Stimulated activated CD8-positive, alpha-beta memory T cell treated with anti-CD3 and anti-CD28 coated beads, Interleukin-7, amount 100 ng/mL, for 48 hours (primary cell): Measurements from ENCODE around the gene NRXN3.
"Not testable (repeated sequence)": the region's sequence is repeated elsewhere in the genome, so short reads cannot be mapped to it uniquely, and the experiment has no call there.

Source experiments
- DNase-seq, 2 donors: peaks; one replicate each; pipeline ENCODE4 v3.0.0-alpha.2; 2020; ENCODE audit warnings: low read depth in 1 of 2; ENCODE audit errors: extremely low read depth in 1 of 2

NRXN3 gene

DNA sequence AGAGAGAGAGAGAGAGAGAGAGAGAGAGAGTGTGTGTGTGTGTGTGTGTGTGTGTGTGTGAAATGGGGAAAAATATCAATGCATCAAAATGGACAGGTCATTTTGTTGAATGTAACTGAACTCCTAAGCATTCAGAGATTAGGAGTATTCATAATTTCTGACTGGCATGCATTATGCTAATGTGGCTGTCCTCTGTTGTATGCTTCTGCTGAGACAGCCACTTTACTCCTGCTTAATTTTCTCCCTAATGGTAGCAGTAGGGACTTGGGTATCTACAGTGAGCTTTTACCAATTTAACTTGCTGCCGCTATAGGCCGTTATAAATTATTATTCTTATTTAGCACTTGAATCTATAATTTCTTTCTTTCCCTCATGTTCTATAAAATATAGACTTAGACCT, 924.8 kb downstream of the NRXN3 start:
- DNase-seq = no peak

DNA sequence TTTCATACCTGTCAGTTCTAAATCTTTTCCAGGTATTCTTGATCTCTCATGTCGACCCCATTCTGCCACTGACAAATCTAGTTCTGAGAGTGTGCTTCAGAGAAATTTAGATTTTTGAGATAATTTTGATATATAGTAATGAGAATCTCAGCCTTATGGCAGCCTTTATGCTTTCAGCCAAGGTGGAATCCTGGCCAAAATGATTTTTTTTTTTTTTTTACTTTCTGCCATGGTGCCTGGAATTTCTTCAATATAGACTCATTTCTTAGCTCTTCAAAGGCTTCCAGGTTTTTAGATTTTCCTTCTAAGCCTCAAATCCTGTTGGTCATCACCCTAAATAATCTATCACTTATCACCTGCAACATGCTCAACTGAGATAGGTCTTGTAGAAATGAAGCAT, 926.6 kb downstream of the NRXN3 start:
- no peak for DNase-seq

DNA sequence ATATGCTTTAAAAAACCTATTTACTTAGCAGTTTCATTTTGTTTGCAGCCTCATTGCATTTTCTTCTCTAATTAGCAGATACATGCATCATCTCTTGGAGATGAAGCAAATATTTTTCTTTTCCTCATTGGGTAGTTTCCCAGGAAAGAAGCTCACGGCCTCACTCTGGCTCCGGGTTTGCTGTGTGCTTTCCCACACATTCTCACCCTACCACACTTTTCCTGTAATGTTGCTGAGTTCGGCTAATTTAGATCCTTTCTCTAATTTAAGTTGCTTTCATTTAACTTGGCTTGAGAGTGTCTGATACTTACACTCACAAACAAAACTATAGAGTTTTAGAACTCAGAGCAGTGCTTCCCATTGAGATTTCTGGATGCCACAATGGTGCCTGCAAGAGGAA, 928.2 kb downstream of the NRXN3 start:
- DNase-seq = no peak

DNA sequence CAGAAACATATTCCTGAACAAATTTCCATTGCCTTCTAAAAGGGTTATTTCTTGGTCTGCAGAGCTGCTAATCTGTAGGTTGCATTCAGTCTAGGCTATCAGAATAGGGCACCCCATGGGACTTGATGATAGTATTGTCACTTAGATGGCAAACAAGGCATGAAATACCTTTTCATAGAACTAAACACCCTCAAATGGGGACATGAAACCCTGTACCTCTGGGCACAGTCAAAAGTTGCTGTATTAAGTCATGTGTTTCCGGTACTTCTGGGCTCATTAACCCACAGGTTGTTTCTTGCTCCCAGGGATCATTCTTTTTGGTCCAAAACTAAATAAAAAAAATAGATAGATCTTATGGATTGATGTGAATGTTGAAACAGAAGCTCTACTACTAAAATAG, 930.4 kb downstream of the NRXN3 start:
- no peak for DNase-seq

DNA sequence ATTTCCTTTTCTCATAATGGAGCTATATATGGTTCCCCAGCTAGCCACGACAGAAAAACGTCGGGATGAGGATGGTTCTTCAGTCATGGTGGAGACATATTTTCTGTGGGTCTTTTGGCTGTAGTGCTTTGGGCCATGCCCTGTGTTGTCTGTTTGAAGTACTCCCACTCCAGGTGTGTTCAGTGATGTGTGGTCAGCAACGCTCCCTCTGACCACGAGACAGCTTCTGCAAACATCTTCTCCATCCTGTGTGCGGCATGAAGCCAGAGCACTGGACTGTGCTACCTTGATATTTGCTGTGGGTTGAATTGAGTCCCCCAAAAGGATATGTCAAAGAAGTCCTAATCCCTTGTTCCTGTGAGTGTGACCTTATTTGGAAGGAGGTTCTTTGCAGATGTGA, 931.2 kb downstream of the NRXN3 start:
- no peak for DNase-seq

DNA sequence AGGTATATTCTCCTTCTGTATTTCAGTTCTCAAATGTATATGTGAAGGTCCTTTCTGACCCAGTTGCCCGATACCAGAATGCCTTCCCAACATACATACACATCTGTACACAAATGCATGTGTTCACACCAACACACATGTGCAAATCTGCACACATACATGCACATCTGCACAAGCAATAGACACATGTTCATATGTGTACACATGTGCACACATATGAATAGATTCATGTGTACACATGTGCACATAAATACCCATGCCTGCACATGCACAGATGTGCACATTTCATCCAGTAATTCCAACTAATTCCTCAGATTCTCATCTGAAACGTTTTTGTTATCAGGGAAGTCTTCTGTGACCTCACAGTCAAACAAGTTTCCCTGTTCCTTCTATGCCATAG, 933.6 kb downstream of the NRXN3 start:
- DNase-seq = no peak

DNA sequence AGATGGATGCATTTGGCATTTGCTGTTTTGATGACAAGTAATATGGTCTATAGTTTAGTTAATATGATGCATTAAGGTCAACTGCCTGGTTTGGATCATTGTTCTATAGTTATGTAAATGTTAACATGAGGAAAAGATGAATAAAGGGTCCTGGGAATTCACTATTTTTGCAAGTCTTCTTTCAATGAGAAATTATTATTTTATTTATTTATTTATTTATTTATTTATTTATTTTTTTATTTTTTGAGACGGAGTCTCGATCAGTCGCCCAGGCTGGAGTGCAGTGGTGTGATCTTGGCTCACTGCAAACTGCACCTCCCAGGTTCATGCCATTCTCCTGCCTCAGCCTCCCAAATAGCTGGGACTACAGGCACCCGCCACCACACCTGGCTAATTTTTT, 940.4 kb downstream of the NRXN3 start:
- not testable (repeated sequence) for DNase-seq

DNA sequence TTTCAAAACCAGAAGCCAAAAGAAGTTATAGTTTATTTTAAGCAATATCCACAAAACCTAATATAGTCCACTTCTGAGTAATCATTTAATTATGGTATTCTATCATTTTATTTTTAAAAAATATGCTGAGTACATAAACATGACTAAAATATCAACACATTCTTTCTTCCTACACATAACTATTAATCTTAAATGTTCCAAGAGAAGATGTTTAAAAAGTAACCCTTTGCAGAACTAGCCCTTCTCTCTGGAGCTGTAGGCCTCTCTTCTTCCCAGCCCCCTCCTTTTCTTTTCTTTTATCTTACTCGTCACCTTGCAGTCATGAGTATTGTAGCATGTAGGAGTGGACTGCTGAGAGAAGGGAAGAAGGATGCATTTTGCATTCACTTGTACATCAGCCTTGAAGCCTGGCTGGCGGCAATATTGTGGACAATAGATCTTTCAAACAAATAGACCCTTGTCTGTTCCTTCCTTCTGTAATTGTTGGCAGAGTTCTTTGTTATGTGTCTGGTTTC, 941.9 kb downstream of the NRXN3 start:
- no peak for DNase-seq

DNA sequence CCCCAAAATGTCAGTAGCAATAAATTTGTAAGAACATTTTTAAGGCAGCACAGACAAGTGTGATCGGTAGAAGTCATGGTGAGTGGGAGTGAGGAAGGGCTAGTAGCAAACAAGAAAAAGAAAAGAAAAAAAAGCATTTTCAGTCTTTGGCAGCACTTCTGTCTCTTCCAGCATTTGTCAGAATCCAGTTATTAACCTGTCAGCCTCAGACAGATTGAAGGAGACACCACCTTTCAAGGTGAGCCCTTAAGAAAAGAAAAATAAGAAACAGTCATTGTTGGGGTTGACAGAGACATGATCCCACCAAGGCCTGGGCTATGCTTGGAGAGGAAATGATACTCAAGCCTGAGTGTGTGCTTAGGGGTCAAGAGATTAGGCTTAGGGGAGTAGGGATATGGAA, 947.4 kb downstream of the NRXN3 start:
- no peak for DNase-seq

DNA sequence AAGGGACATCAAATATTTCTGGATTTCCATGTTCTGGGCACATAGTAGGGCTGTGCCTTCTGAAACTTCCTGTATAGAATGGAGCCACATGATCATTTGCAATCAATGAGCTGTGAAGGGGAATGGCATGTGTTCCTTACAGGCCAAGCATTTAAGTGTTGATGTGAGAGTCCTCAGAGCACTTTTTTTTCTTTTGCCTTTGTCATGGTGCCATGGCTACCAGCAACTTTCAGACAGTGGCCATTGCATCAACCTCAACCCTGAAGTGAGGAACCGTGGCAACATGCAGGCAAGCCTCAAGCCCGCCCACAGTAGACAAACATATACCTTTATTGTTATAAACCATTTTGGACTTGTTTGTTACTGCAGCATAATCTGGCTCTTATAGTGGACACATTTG, 948.1 kb downstream of the NRXN3 start:
- DNase-seq = no peak

DNA sequence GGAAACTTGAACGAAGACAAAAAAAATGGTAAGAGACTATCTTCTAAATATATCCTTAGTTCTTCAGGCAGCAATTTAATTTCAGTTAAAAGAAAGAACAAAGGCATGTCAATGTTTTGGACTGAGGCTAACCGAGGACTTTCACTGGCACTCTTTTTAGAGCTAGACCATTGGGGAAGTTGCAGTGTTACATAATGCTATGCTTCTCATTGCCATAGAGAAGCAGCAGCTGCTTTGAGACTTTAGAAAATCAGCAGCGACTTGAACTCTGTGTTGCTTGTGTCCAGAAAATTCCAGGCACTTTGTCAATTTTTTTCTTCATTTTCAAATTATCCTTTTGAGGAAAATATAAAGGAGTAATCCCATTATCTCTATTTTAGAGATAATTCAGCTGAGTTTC, 964.2 kb downstream of the NRXN3 start:
- no peak for DNase-seq

DNA sequence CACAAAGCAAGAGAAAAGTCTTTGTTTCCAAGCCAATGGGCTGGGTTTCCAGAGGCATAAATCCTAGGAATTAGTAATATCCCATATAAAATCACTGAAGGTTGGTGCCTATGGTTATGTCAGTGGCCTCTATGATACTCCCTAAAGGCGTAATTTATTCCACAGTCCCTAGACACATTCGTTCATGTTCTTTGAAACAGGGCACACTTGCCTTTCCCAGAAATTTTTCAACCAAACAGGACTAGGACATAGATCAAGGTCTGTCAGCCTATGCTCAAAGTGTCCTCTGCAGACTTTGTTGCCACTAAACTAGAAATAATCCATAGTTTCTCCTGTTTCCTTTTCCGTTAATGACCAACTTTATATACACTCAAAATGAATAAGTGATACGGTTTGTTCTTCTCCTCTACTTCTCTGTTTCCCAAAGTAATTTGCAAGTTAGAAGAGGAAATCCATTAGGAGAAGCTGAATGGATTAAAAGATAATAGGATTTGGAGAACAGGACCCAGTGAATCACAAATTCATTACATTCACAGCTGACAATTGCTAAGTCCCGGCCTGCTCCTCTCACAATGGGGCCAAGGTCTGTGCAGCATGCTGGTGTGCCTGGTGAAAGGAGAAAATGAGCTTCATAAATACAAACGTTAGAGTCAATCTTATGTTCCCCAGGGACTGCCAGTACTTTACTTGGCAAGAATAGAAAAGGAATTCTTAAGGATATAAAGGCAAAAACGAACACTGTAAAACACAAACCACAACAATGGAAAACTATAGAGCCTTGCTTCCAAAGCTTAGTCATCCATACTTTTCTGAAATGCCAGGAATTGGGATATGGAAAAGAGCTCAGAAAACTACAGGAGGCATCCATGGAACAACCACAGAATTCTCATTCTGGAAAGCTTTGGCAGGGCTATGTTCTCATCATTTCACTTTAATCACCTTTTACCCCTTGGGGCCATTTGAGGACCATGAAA, 966.2 kb downstream of the NRXN3 start:
- no peak for DNase-seq

DNA sequence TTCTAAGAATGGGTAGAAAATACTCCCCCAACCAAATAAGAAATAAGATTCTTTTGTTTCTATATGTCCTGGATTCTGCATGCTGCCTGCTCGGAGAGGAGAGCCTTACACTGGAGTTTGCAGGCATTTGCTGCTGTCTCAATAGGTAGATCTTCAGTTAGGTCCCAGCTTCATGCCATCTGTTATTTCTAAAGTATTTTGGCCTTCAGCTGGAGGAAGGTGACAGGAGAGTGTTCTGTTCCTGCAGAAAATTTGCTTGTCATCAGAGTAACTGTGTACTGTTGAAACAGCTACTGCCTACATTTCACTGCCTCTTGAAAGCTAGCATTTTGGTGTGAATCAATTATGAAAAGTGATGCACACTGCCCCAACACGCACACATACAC, 966.9 kb downstream of the NRXN3 start:
- no peak for DNase-seq

DNA sequence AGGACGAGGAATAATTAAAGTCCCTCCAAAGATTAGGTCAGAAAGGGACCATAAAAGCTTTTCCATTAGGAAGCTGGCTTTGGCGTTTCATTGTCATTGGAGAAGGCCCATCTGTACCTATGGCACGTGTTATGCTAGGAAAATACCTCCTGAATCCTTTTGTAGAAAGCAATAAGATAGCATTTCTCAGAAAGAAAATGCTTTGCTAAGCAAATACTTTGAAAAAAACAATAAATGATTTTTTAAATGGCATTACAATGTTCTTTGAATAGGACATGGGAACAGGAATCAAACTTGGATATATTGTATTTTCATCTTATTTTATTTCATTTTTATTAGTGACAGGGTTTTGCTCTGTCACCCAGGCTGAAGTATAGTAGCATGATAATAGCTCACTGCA, 967.7 kb downstream of the NRXN3 start:
- no peak for DNase-seq

DNA sequence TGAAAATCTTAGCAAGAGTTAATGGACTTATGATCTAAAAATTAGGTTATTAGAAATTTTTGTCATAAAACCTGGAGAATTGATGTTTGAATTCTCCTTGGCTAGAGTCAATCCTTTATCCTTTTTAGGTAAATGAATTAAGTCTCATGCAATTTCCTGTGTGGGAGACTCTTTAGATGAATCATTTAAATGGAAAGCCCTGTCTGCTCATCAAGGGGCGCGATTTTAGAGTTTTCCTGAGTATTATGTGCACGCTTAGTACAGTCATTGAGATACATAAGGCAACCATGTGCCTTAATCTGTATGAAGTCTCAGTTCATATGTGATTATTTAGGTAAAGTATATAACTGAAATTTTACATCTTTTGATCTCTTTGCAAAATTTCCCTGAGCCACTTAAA, 974.7 kb downstream of the NRXN3 start:
- DNase-seq = no peak

DNA sequence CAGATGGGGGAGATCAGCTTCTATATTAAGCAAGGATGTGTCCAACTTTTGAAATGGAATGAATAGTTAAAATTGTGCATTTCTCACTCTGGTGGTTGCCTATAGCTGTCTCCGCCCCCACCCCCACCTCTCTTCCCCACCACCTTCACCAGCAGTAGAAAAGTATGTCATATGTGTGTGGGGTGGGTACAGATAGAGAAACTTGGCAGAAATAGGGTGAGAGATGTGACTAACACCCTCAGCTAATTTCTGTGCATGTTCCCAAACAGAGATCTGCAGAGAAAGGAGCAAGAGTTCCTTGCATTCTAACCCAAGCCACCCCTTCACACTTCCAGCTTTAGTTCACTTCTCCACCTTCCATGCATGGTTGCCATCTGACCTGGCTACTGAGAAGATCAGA, 980.1 kb downstream of the NRXN3 start:
- no peak for DNase-seq

DNA sequence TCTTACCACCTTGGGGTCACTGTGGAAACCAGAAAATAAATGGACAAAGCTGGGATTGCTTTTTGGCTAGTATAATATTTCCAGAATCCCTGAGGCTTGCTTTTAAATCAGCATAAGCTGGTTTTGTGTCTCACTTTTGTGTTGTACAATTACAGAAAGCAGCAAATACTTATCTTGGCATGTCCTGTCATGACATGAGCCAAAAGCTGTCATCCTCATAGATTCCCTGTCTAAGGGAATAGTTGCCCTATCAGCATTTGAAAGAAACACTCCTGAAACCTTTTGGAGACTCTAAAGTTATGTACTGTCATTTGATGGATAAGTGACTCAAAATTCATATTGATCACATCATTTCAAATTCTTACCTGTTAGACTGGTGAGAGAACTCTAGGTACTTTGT, 987.2 kb downstream of the NRXN3 start:
- DNase-seq = no peak

DNA sequence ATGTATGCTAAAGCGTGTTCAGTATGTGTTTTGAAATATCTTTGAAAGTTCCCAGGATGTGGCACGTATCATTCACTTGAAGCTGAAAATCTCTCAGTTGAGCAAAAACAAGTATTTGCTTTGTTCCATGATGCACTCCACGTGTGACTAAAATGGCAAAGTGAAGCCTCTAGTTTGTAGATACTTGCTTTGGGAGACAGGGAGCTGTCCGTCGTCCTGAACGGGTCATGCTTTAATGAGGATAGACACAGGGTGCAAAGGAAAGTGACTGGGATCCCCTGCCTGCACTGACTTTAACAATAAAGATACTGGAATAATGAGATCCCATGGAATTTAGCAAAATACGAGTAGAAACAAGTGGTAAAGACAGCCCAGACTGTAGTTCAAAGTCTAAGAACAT, 991.4 kb downstream of the NRXN3 start:
- no peak for DNase-seq

DNA sequence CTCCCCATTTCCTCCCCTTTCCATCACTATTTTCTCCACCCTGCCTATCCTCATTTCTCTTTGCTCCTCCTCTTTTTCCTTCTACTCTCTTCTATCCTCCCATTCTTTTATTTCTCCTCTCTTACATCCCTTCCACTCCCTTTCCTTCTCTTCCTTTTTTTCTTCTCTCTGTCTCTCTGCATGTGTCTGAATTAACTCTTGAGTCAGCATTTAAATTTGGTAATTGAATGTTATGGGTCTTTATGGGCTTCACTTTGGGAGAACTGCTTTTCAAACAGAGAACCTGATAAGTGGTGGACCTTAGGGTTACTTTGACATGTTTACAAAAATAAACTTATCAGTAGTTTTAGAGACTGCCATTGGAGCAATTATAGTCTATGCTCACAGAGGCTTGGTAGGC, 992.7 kb downstream of the NRXN3 start:
- no peak for DNase-seq

DNA sequence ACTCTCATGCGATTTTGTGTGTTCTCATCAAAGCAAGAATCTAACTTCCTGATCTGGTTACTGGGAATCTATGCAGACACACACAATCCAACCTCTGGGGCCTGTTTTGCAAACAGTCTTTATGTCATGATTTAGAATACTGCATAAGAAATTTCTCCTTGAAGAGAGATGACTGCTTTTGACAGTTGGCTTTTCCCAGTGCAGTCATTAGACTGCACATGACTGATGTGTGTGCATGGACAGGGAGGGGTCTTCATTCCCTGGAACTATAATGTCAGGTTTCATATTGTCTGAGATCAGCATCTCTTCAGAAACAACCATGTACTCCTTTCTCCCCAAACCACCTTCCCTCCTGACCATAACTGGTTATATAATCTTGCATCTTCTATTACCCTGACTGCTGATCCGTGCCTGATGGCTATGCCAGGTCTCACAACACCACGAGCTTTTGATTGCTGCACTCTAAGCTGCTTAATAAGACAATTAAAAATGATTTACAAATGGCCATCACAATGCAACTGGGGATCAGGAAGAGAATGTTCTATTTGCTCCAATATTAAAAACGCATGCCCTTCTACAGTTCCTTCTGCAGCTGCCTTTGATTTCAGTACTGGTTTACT, 995.4 kb downstream of the NRXN3 start:
- DNase-seq = no peak

DNA sequence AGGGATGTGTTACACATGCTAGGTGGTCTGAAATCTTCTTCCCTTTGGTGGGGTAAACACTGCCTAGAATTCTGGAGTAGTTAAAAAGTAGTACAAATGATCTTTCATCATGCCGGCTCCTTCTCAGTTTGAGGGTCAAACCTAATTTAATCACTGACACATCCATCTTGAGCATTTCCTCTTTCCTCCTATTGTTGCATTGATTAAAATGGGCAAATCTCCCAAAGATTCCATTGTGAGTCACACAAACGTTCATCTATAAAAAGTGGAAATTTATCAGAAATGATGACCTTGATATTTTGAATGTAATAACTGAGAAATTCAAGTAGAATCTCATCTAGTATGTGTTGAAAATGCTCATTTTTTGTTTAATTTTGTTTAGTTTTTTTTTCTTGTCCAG, 996.0 kb downstream of the NRXN3 start:
- no peak for DNase-seq

DNA sequence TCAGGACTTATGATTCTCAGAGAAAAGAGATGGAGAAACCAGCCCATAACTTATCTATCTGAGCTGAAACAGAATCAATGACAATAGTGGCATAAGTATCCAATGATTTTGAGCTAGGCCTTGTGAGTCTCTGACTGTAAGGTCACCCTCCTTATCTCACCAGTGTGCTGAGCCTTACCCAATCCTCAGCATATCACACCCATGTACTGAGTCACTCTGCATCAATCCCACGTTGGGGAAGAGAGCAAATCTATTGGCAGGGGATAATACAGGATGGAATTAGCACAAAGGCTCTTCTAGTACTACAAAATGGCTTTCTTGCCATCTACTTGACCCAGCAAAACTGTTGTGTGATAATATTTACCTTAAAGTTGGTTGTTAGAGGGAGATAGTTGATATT, 997.8 kb downstream of the NRXN3 start:
- DNase-seq = no peak
